ENCODE measurements around the gene CCDC185. TPM values are rescaled to one million over a fixed set of nuclear protein-coding genes. Genes with fewer than 3 reads are reported as not detected.

The CCDC185 gene
- polyA plus RNA-seq, 1 experiment: not detected

- CTCF ChIA-PET: no interaction called here
- TF ChIP-seq CTCF (IDR thresholded peaks at IDR 0.05; ENCODE audit: low read depth, low read length): no peak
- H3K27ac ChIP-seq (ENCODE audit: low read depth, low read length): no peak overlapping the region
- H3K4me3 ChIP-seq (ENCODE audit: low read depth, low read length): no peak overlapping the region
- peaks cover 7% of the 10 kb centered on the region for H3K27me3 ChIP-seq (ENCODE audit: control insufficient read depth, insufficient read depth, low read length)
- POLR2A ChIA-PET: no interaction called here
- no peak for DNase-seq (ENCODE audit: low read depth, low spot score)
- H3K9me3 ChIP-seq (ENCODE audit: control insufficient read depth, insufficient read depth, low read length): no peaks in the 10 kb centered on the region
Observed at GRCh38 chr1:223423641-223424233, 30.5 kb downstream of the CCDC185 start.

- ChIA-PET POLR2A (no interaction called here), CTCF (interaction anchor here (0.9 kb wide), 1 partner anchor 292 kb away, joined by 7 read pairs; no protein-coding TSS in a partner anchor)
- TF ChIP-seq CTCF (IDR thresholded peaks at IDR 0.05; ENCODE audit: low read depth, low read length): no peak
- DNase-seq (ENCODE audit: low read depth, low spot score): no peak
- H3K27me3 ChIP-seq (ENCODE audit: control insufficient read depth, insufficient read depth, low read length): peaks cover 3% of the 10 kb centered on the region
- H3K9me3 ChIP-seq (ENCODE audit: control insufficient read depth, insufficient read depth, low read length): no peaks in the 10 kb centered on the region
- H3K27ac ChIP-seq (ENCODE audit: low read depth, low read length): no peak overlapping the region
- H3K4me3 ChIP-seq (ENCODE audit: low read depth, low read length): no peak overlapping the region
Observed at GRCh38 chr1:223425550-223425949, 32.3 kb downstream of the CCDC185 start.

- CTCF ChIA-PET: no interaction called here
- H3K9me3 ChIP-seq (ENCODE audit: control insufficient read depth, insufficient read depth, low read length): no peaks in the 10 kb centered on the region
- TF ChIP-seq CTCF (IDR thresholded peaks at IDR 0.05; ENCODE audit: low read depth, low read length): no peak
- no peak for DNase-seq (ENCODE audit: low read depth, low spot score)
- H3K4me3 ChIP-seq (ENCODE audit: low read depth, low read length): no peak overlapping the region
- no peaks in the 10 kb centered on the region for H3K27me3 ChIP-seq (ENCODE audit: control insufficient read depth, insufficient read depth, low read length)
- no peak overlapping the region for H3K27ac ChIP-seq (ENCODE audit: low read depth, low read length)
- POLR2A ChIA-PET: no interaction called here
Observed at GRCh38 chr1:223426936-223427335, 33.7 kb downstream of the CCDC185 start.

- no peak for DNase-seq (ENCODE audit: low read depth, low spot score)
- CTCF ChIA-PET: no interaction called here
- H3K4me3 ChIP-seq (ENCODE audit: low read depth, low read length): no peak overlapping the region
- no peaks in the 10 kb centered on the region for H3K27me3 ChIP-seq (ENCODE audit: control insufficient read depth, insufficient read depth, low read length)
- TF ChIP-seq CTCF (IDR thresholded peaks at IDR 0.05; ENCODE audit: low read depth, low read length): no peak
- H3K9me3 ChIP-seq (ENCODE audit: control insufficient read depth, insufficient read depth, low read length): no peaks in the 10 kb centered on the region
- POLR2A ChIA-PET: no interaction called here
- H3K27ac ChIP-seq (ENCODE audit: low read depth, low read length): no peak overlapping the region
Observed at GRCh38 chr1:223429313-223429731, 36.1 kb downstream of the CCDC185 start.

GRCh38 chr1:223429821-223430220 is 36.6 kb downstream of the CCDC185 start:
- no peaks in the 10 kb centered on the region for H3K27me3 ChIP-seq (ENCODE audit: control insufficient read depth, insufficient read depth, low read length)
- CTCF ChIA-PET: no interaction called here
- H3K4me3 ChIP-seq (ENCODE audit: low read depth, low read length): no peak overlapping the region
- no peak overlapping the region for H3K27ac ChIP-seq (ENCODE audit: low read depth, low read length)
- POLR2A ChIA-PET: no interaction called here
- no peak for TF ChIP-seq CTCF (IDR thresholded peaks at IDR 0.05; ENCODE audit: low read depth, low read length)
- H3K9me3 ChIP-seq (ENCODE audit: control insufficient read depth, insufficient read depth, low read length): no peaks in the 10 kb centered on the region
- DNase-seq (ENCODE audit: low read depth, low spot score): no peak

All from AG04450 (cell line).